OCI-LY7 (cell line): ENCODE measurements around the gene CELF6. TPM values are rescaled to one million over a fixed set of nuclear protein-coding genes. Genes with fewer than 3 reads are reported as not detected.

Experiments
- BruUV-seq: library from RNA; stranded (reverse); fragments of 400-500 nt; replicated peaks from 2 replicates; lab custom pipeline; 2021; lab: Mats Ljungman, UMichigan
- CTCF ChIA-PET: fragments of 300-600 bp; sonication (Branson Sonifier 250); formaldehyde crosslinking; loops from one replicate; lab custom pipeline; 2022; ENCODE audit warnings: antibody characterized with exemption; ENCODE audit not compliant: unreplicated experiment; lab: Charles Lee
- POLR2A ChIA-PET: fragments of 300-600 bp; sonication (Branson Sonifier 250); formaldehyde crosslinking; loops from one replicate; lab custom pipeline; 2022; ENCODE audit warnings: antibody characterized with exemption; lab: Charles Lee
- DNase-seq: peaks from one replicate; pipeline ENCODE4 v3.0.0-alpha.2; 2015; ENCODE audit warnings: low spot score
- H2AFZ ChIP-seq: fragments of 200-600 bp; sonication (generic), shearing (Covaris generic); 2 replicates; pipeline ENCODE4 v1.6.1; 2014; ENCODE audit warnings: mild to moderate bottlenecking, antibody characterized with exemption, low read length, moderate library complexity
- H3K27ac ChIP-seq: fragments of 200-600 bp; sonication (generic); 2 replicates; pipeline ENCODE4 v1.5.1; 2014; ENCODE audit warnings: mixed run types, low read depth, mild to moderate bottlenecking, moderate library complexity, low read length, inconsistent platforms; ENCODE audit not compliant: poor library complexity, severe bottlenecking
- H3K36me3 ChIP-seq: fragments of 200-600 bp; sonication (generic); 2 replicates; pipeline ENCODE4 v1.6.1; 2014; ENCODE audit warnings: mild to moderate bottlenecking, antibody characterized with exemption, low read length, moderate library complexity, mixed read lengths; ENCODE audit not compliant: insufficient read depth
- H3K4me1 ChIP-seq: fragments of 200-600 bp; sonication (generic); 2 replicates; pipeline ENCODE4 v1.5.1; 2014; ENCODE audit warnings: mild to moderate bottlenecking, low read length; ENCODE audit not compliant: insufficient read depth, poor library complexity, severe bottlenecking
- H3K4me2 ChIP-seq: fragments of 200-600 bp; sonication (generic); 2 replicates; pipeline ENCODE4 v1.6.1; 2014; ENCODE audit warnings: mild to moderate bottlenecking, low read length
- H3K4me3 ChIP-seq: fragments of 200-600 bp; sonication (generic); 2 replicates; pipeline ENCODE4 v1.5.1; 2014; ENCODE audit warnings: mild to moderate bottlenecking, low read depth, low read length; ENCODE audit not compliant: poor library complexity, severe bottlenecking
- H3K79me2 ChIP-seq: fragments of 200-600 bp; sonication (generic); 2 replicates; pipeline ENCODE4 v1.6.1; 2016; ENCODE audit warnings: low read depth, mild to moderate bottlenecking, low read length, moderate library complexity, mixed read lengths; ENCODE audit not compliant: insufficient read depth
- H3K9me2 ChIP-seq: fragments of 200-600 bp; sonication (generic); 2 replicates; pipeline ENCODE4 v1.6.1; 2016; ENCODE audit warnings: mild to moderate bottlenecking, low read length, mixed read lengths; ENCODE audit not compliant: insufficient read depth
- H3K9me3 ChIP-seq: fragments of 200-600 bp; sonication (generic); 2 replicates; pipeline ENCODE4 v1.6.1; 2014; ENCODE audit warnings: mild to moderate bottlenecking, mixed run types, low read length, mixed read lengths
- H4K20me1 ChIP-seq: fragments of 200-600 bp; sonication (generic); 2 replicates; pipeline ENCODE4 v1.6.1; 2014; ENCODE audit warnings: mild to moderate bottlenecking, antibody characterized with exemption, low read length, moderate library complexity, mixed read lengths; ENCODE audit not compliant: insufficient read depth
- EZH2phosphoT487 ChIP-seq: fragments of 200-600 bp; sonication (generic); IDR thresholded peaks from 2 replicates; pipeline ENCODE4 v1.6.1; 2018; ENCODE audit warnings: low read depth, borderline replicate concordance, mild to moderate bottlenecking, mixed run types, antibody characterized with exemption, low read length, moderate library complexity, mixed read lengths
- intact Hi-C: fragments of 100-400 bp; cut with micrococcal nuclease; formaldehyde crosslinking; loops from one replicate; pipeline ENCODE4 v1.10.0; 2022; ENCODE audit not compliant: unreplicated experiment
- total RNA-seq, 2 experiments: library from RNA; depleted of rRNA in 1 of 2; stranded (reverse); fragments of >200 nt in 1 of 2; shearing (Covaris generic) in 1 of 2; gene quantifications; 2 replicates each; pipeline ENCODE4 v1.2.3, GENCODE V29; 2014 to 2022
- TF ChIP-seq, protein P1 (sequence below): fragments of 200-600 bp; sonication (generic); conservative IDR thresholded peaks from 2 replicates; pipeline ENCODE4 v1.5.1; 2014; ENCODE audit warnings: mild to moderate bottlenecking, antibody characterized with exemption, low read length, moderate library complexity, mixed read lengths

The CELF6 gene
- total RNA-seq, 2 experiments from 2014 or later: 0.78 to 0.79 TPM

DNA sequence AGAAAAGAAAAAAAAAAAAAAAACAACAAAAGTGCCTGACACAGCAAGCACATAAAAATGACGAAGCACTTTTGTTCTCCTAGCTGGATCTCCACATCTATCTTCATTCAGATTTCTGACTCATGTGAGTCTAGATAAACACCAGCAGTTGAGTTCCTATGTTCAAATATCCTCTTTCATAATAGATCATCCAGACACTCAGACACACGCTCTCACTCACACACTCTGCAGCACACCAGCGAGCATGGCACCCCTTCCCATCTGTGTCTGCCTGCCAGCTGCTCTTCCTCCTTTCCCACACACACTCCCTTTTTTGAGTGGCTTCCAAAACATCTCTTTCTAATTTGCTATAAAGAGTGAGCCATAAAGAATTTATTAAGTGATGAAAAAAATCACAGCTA lies 19.8 kb upstream of the CELF6 start:
- Histone ChIP-seq H3K9me3 (no peaks in the 10 kb centered on the region), H2AFZ (no peak overlapping the region), H3K4me3 (no peak overlapping the region), H3K79me2 (no peaks in the 10 kb centered on the region), H3K9me2 (no peaks in the 10 kb centered on the region), H3K4me2 (no peak overlapping the region), H3K36me3 (peaks cover 4% of the 10 kb centered on the region; the same call in 1 of the 2 replicates), H3K27ac (no peak overlapping the region), H4K20me1 (no peaks in the 10 kb centered on the region), H3K4me1 (no peaks in the 10 kb centered on the region)
- intact Hi-C loops: no loop called here
- CTCF ChIA-PET: no interaction called here
- TF ChIP-seq, protein P1, sequence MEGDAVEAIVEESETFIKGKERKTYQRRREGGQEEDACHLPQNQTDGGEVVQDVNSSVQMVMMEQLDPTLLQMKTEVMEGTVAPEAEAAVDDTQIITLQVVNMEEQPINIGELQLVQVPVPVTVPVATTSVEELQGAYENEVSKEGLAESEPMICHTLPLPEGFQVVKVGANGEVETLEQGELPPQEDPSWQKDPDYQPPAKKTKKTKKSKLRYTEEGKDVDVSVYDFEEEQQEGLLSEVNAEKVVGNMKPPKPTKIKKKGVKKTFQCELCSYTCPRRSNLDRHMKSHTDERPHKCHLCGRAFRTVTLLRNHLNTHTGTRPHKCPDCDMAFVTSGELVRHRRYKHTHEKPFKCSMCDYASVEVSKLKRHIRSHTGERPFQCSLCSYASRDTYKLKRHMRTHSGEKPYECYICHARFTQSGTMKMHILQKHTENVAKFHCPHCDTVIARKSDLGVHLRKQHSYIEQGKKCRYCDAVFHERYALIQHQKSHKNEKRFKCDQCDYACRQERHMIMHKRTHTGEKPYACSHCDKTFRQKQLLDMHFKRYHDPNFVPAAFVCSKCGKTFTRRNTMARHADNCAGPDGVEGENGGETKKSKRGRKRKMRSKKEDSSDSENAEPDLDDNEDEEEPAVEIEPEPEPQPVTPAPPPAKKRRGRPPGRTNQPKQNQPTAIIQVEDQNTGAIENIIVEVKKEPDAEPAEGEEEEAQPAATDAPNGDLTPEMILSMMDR: no peak
- no peak for TF ChIP-seq EZH2phosphoT487
- no TSS peak for BruUV-seq
- POLR2A ChIA-PET: interaction anchor here (0.7 kb wide), 1 partner anchor 113 kb away, joined by 3 read pairs; no protein-coding TSS in a partner anchor
- no peak for DNase-seq

DNA sequence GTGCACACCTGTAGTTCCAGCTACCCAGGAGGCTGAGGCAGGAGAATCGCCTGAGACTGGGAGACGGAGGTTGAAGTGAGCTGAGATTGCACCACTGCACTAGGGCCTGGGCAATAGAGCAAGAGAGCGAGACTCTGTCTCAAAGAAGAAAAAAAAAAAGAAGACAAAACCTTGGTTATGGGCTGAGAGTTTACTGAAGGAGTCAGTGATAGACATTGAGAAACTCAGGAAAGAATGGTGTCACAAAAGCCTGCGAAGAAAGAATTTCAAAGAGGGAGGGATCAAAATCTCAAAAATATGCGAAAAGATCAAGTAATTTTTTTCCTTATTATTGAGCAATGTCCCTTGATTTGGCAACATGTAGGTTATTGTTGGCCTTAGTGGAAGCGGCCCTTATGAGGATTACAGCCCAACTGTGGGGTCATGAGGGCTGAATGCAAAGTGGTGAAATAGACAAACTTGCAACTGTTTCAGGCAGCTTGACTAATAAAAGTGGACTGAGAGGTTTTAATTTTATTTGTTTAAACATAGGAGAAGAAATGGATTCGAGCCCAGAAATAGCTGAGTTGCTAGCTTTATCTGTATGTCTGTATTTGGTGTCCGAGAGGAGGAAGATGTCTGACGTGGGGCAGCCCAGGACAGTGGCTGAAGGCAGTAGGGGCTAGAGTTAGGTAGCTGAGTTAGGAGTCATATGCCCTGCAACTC lies 18.8 kb upstream of the CELF6 start:
- Histone ChIP-seq H3K4me1 (no peaks in the 10 kb centered on the region), H2AFZ (no peak overlapping the region), H3K79me2 (no peaks in the 10 kb centered on the region), H3K27ac (no peak overlapping the region), H3K9me2 (no peaks in the 10 kb centered on the region), H3K9me3 (no peaks in the 10 kb centered on the region), H3K4me2 (no peak overlapping the region), H3K36me3 (peaks cover 4% of the 10 kb centered on the region; the same call in 1 of the 2 replicates), H4K20me1 (no peaks in the 10 kb centered on the region), H3K4me3 (no peak overlapping the region)
- intact Hi-C loops: no loop called here
- no peak for DNase-seq
- ChIA-PET POLR2A (no interaction called here), CTCF (no interaction called here)
- BruUV-seq: no TSS peak
- TF ChIP-seq, protein P1: no peak
- TF ChIP-seq EZH2phosphoT487: no peak

DNA sequence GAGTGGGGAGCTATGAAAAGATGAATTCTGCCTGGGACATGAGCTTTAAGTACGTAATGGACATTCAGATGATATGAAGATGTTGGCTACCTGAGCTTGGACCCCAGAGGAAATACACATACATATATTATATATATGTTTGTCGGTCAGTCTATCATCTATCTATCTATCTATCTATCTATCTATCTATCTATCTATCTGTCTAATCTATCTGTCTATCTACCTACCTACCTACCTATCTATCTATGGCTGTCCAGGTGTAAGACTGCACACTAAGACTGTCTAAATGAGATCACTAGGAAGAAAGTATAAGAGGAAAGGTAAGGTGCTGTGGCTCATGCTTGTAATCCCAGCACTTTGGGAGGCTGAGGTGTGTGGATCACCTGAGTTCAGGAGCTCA lies 18.2 kb upstream of the CELF6 start:
- no TSS peak for BruUV-seq
- intact Hi-C loops: no loop called here
- Histone ChIP-seq H3K4me3 (no peak overlapping the region), H2AFZ (no peak overlapping the region), H3K27ac (no peak overlapping the region), H3K9me2 (no peaks in the 10 kb centered on the region), H3K79me2 (no peaks in the 10 kb centered on the region), H3K4me1 (no peaks in the 10 kb centered on the region), H3K36me3 (peaks cover 4% of the 10 kb centered on the region; the same call in 1 of the 2 replicates), H4K20me1 (no peaks in the 10 kb centered on the region), H3K4me2 (no peak overlapping the region), H3K9me3 (no peaks in the 10 kb centered on the region)
- no peak for DNase-seq
- ChIA-PET CTCF (no interaction called here), POLR2A (no interaction called here)
- TF ChIP-seq, protein P1: no peak
- no peak for TF ChIP-seq EZH2phosphoT487
